DND-41 (cell line): Measurements from ENCODE around the gene ADAM15.
A peak's percentile ranks its signal among the peaks of the same experiment; 100 is the strongest.

Source experiments
- ATAC-seq: fragments of 200-7000 bp; cut with Tn5 transposase; 3 replicates; pipeline ENCODE4 v1.9.1; 2021; ENCODE audit warnings: low read depth; ENCODE audit not compliant: insufficient read depth
- DNase-seq: peaks from one replicate; pipeline ENCODE4 v3.0.0-alpha.2; 2020
- H2AFZ ChIP-seq: 2 replicates; pipeline ENCODE4 v1.6.0; 2012; ENCODE audit warnings: low read depth, low read length
- H3K27ac ChIP-seq: 2 replicates; pipeline ENCODE4 v1.5.1; 2012; ENCODE audit warnings: low read length, inconsistent platforms
- H3K27me3 ChIP-seq: fragments of 200-600 bp; sonication (generic); 2 replicates; pipeline ENCODE4 v1.6.0; 2012; ENCODE audit warnings: low read length, mild to moderate bottlenecking, inconsistent platforms; ENCODE audit not compliant: insufficient read depth, poor library complexity
- H3K36me3 ChIP-seq: 2 replicates; pipeline ENCODE4 v1.5.1; 2012; ENCODE audit warnings: low read length, inconsistent platforms; ENCODE audit not compliant: insufficient read depth
- H3K4me1 ChIP-seq: 2 replicates; pipeline ENCODE4 v1.5.1; 2012; ENCODE audit warnings: mild to moderate bottlenecking, low read length; ENCODE audit not compliant: insufficient read depth
- H3K4me2 ChIP-seq: 2 replicates; pipeline ENCODE4 v1.6.0; 2012; ENCODE audit warnings: mild to moderate bottlenecking, moderate library complexity, low read length, inconsistent platforms; ENCODE audit not compliant: insufficient read depth
- H3K4me3 ChIP-seq, 2 experiments: fragments of 200-600 bp in 1 of 2; shearing (Covaris generic) in 1 of 2; 2 replicates each; pipeline ENCODE4 v1.5.1; 2012 to 2016; ENCODE audit warnings: inconsistent platforms in 2 of 2, low read length in 2 of 2, mild to moderate bottlenecking in 2 of 2, low read depth in 1 of 2, moderate library complexity in 1 of 2
- H3K79me2 ChIP-seq: 2 replicates; pipeline ENCODE4 v1.6.0; 2012; ENCODE audit warnings: low read length, inconsistent platforms; ENCODE audit not compliant: insufficient read depth
- H3K9ac ChIP-seq: 2 replicates; pipeline ENCODE4 v1.6.0; 2012; ENCODE audit warnings: low read depth, mild to moderate bottlenecking, inconsistent platforms, low read length, moderate library complexity
- H3K9me3 ChIP-seq: 2 replicates; pipeline ENCODE4 v1.5.1; 2012; ENCODE audit warnings: low read length, moderate library complexity, mild to moderate bottlenecking, inconsistent platforms; ENCODE audit not compliant: insufficient read depth, severe bottlenecking
- H4K20me1 ChIP-seq: 2 replicates; pipeline ENCODE4 v1.6.0; 2012; ENCODE audit warnings: low read length; ENCODE audit not compliant: insufficient read depth
- EZH2 ChIP-seq: IDR thresholded peaks from 3 replicates; pipeline ENCODE4 v1.6.1; 2012; ENCODE audit warnings: borderline replicate concordance, low read depth, mild to moderate bottlenecking, moderate library complexity, low read length, inconsistent platforms; ENCODE audit not compliant: severe bottlenecking
- TF ChIP-seq, protein P1 (sequence below): IDR thresholded peaks from 2 replicates; pipeline ENCODE4 v1.5.1; 2012; ENCODE audit warnings: borderline replicate concordance, low read length, moderate library complexity, mild to moderate bottlenecking; ENCODE audit not compliant: poor library complexity, severe bottlenecking; ENCODE audit errors: extremely low read depth

Gene ADAM15

DNA sequence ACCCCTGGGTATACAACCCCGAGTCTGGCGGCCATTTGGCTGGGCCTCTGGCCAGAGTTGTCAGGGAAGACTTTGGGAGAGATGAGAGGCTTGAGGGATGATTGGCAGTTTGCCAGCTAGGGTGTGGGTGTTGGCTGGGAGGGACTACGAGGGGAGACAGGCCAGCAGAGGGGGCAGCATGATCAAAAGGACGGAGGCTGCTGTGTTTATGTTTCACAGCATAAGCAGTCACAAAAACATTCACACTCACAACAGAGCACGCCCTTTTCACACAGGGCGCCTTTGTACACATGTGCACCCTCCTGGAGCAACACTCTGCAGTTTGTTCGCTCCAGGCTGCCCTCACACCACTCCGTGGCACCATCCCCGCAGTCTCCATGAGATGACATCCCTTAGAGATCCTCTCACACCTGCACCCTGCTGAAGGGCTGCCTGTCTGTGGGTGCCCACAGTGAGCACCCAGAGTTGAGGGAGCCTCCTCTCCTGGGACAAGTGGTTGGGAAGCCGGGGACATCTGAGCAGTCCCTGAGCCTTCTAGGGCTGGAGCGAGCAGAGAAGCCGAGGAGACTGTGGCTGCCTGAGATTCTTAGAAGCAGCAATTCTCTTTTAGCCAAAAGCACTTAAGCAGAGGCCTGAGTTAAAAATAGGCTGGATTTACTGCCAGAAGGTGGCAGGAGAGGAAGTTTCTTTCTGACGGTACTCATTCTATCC, 43.0 kb downstream of the ADAM15 start:
- H3K36me3 ChIP-seq = no peaks in the 10 kb centered on the region
- no peak overlapping the region for H3K27ac ChIP-seq
- H2AFZ ChIP-seq = no peak overlapping the region
- H3K4me1 ChIP-seq = peaks cover 9% of the 10 kb centered on the region
- TF ChIP-seq, protein P1, sequence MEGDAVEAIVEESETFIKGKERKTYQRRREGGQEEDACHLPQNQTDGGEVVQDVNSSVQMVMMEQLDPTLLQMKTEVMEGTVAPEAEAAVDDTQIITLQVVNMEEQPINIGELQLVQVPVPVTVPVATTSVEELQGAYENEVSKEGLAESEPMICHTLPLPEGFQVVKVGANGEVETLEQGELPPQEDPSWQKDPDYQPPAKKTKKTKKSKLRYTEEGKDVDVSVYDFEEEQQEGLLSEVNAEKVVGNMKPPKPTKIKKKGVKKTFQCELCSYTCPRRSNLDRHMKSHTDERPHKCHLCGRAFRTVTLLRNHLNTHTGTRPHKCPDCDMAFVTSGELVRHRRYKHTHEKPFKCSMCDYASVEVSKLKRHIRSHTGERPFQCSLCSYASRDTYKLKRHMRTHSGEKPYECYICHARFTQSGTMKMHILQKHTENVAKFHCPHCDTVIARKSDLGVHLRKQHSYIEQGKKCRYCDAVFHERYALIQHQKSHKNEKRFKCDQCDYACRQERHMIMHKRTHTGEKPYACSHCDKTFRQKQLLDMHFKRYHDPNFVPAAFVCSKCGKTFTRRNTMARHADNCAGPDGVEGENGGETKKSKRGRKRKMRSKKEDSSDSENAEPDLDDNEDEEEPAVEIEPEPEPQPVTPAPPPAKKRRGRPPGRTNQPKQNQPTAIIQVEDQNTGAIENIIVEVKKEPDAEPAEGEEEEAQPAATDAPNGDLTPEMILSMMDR = peak; percentile 45
- TF ChIP-seq EZH2 = no peak
- H3K27me3 ChIP-seq = peaks cover 24% of the 10 kb centered on the region
- H3K9ac ChIP-seq = no peak overlapping the region
- no peak overlapping the region for H3K4me3 ChIP-seq
- H3K4me2 ChIP-seq = no peak overlapping the region
- no peaks in the 10 kb centered on the region for H3K79me2 ChIP-seq
- DNase-seq (no peak), ATAC-seq (0 out of 3 replicates have a peak, but pooled peaks have one; percentile 20)
- H3K9me3 ChIP-seq = no peaks in the 10 kb centered on the region
- H4K20me1 ChIP-seq = peaks cover 7% of the 10 kb centered on the region

DNA sequence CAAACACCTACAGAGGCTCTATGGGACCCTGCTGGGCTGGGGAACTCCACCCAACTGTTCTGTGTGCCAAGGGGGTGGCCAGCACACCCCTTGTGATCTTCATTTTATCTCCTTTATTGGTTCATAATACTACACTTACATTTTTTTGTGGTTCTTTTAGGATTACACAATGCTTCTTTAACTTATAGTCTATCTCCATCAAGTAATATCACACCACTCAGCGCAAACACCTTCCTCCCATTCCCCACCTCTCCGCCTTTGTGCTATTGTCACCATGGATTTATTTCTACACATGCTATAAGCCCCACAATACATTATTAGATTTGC, 43.5 kb downstream of the ADAM15 start:
- ATAC-seq (no peak), DNase-seq (no peak)
- peaks cover 9% of the 10 kb centered on the region for H3K4me1 ChIP-seq
- no peak overlapping the region for H3K4me3 ChIP-seq
- H3K27ac ChIP-seq = no peak overlapping the region
- H3K27me3 ChIP-seq = peaks cover 24% of the 10 kb centered on the region
- H4K20me1 ChIP-seq = peaks cover 7% of the 10 kb centered on the region
- H2AFZ ChIP-seq = no peak overlapping the region
- no peaks in the 10 kb centered on the region for H3K79me2 ChIP-seq
- H3K4me2 ChIP-seq = no peak overlapping the region
- no peaks in the 10 kb centered on the region for H3K9me3 ChIP-seq
- TF ChIP-seq, protein P1 = no peak
- TF ChIP-seq EZH2 = no peak
- no peaks in the 10 kb centered on the region for H3K36me3 ChIP-seq
- H3K9ac ChIP-seq = no peak overlapping the region

DNA sequence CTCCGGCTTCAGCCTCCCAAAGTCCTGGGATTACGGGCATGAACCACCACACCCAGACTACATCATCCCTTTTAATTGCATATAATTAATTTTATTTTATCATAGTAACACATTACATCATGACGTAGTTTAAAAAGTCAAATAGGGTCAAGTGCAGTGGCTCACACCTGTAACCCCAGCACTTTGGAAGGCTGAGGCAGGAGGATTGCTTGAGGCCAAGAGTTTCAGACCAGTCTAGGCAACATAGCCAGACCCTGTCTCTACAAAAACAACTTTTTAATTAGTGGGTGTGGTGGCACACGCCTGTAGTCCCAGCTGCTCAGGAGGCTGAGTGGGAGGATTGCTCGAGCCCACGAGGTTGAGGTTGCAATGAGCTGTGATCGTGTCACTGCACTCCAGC, 48.2 kb downstream of the ADAM15 start:
- Histone ChIP-seq H3K27ac (no peak overlapping the region), H3K9me3 (no peaks in the 10 kb centered on the region), H3K4me2 (no peak overlapping the region), H3K27me3 (peaks cover 18% of the 10 kb centered on the region), H3K4me1 (no peaks in the 10 kb centered on the region), H2AFZ (no peak overlapping the region), H3K9ac (no peak overlapping the region), H3K4me3 (no peak overlapping the region), H4K20me1 (no peaks in the 10 kb centered on the region), H3K79me2 (no peaks in the 10 kb centered on the region), H3K36me3 (no peaks in the 10 kb centered on the region)
- no peak for ATAC-seq
- TF ChIP-seq, protein P1 = no peak
- TF ChIP-seq EZH2 = no peak
- no peak for DNase-seq
